Endothelial cell of umbilical vein (primary cell): ENCODE measurements around the gene CAMSAP1. TPM values are rescaled to one million over a fixed set of nuclear protein-coding genes. Genes with fewer than 3 reads are reported as not detected.

Experiments
- BruUV-seq: library from RNA; stranded (reverse); fragments of 400-500 nt; replicated peaks from 2 replicates; lab custom pipeline; 2021; lab: Mats Ljungman, UMichigan
- CTCF ChIA-PET: fragments of 300-600, 350-600 bp; sonication (Branson Sonifier 250); formaldehyde crosslinking; loops from one replicate; lab custom pipeline; 2021; ENCODE audit warnings: antibody characterized with exemption, inconsistent platforms; lab: Charles Lee
- POLR2A ChIA-PET: fragments of 300-600, 350-600 bp; sonication (Branson Sonifier 250); formaldehyde crosslinking; loops from one replicate; lab custom pipeline; 2021; ENCODE audit warnings: antibody characterized with exemption, inconsistent platforms; lab: Charles Lee
- DNase-seq: peaks from one replicate; pipeline ENCODE4 v3.0.0-alpha.2; 2011; ENCODE audit warnings: low read depth, low spot score
- FAIRE-seq: peaks from 2 replicates; lab custom pipeline; 2011; peaks lifted over from hg19 to GRCh38; lab: Jason Lieb, UNC
- H2AFZ ChIP-seq: 2 replicates; pipeline ENCODE4 v1.6.0; 2012; ENCODE audit warnings: low read depth, low read length, control low read depth, inconsistent platforms
- H3K27ac ChIP-seq: 2 replicates; pipeline ENCODE4 v1.5.1; 2011; ENCODE audit warnings: low read depth, mild to moderate bottlenecking, control low read depth, low read length, moderate library complexity; ENCODE audit not compliant: insufficient read depth
- H3K27me3 ChIP-seq, 2 experiments: 2 replicates each; pipeline versions ENCODE4 v1.6.0 to v1.6.1; 2011; ENCODE audit warnings: low read length in 2 of 2, mixed read lengths in 1 of 2; ENCODE audit not compliant: control insufficient read depth in 2 of 2, insufficient read depth in 2 of 2
- H3K36me3 ChIP-seq, 2 experiments: 2 replicates in 1 of 2; 3 replicates in 1 of 2; pipeline ENCODE4 v1.5.1; 2011; ENCODE audit warnings: low read length in 2 of 2, mild to moderate bottlenecking in 1 of 2, moderate library complexity in 1 of 2; ENCODE audit not compliant: control insufficient read depth in 2 of 2, insufficient read depth in 2 of 2; ENCODE audit errors: extremely low read depth in 1 of 2
- H3K4me1 ChIP-seq: 3 replicates; pipeline ENCODE4 v1.5.1; 2011; ENCODE audit warnings: mild to moderate bottlenecking, low read length; ENCODE audit not compliant: control insufficient read depth, insufficient read depth; ENCODE audit errors: extremely low read depth
- H3K4me2 ChIP-seq: 2 replicates; pipeline ENCODE4 v1.6.1; 2011; ENCODE audit warnings: low read length, control low read depth, mixed read lengths; ENCODE audit not compliant: insufficient read depth
- H3K4me3 ChIP-seq, 3 experiments: fragments of 200-600 bp in 1 of 3; sonication (generic), shearing (Covaris generic) in 1 of 3; replicated peaks in 1 of 3; 2 replicates each; pipeline ENCODE4 v1.5.1; 2011 to 2016; ENCODE audit warnings: control low read depth in 3 of 3, low read length in 3 of 3, mild to moderate bottlenecking in 2 of 3, inconsistent platforms in 1 of 3, low read depth in 1 of 3, moderate library complexity in 1 of 3; ENCODE audit not compliant: insufficient read depth in 1 of 3
- H3K79me2 ChIP-seq: 2 replicates; pipeline ENCODE4 v1.6.0; 2012; ENCODE audit warnings: low read length, inconsistent platforms; ENCODE audit not compliant: control insufficient read depth, insufficient read depth
- H3K9ac ChIP-seq: replicated peaks from 2 replicates; pipeline ENCODE3; 2011; ENCODE audit warnings: low read length, control low read depth; ENCODE audit not compliant: insufficient read depth; ENCODE audit errors: extremely low read depth
- H3K9me1 ChIP-seq: replicated peaks from 3 replicates; pipeline ENCODE4 v1.6.0; 2011; ENCODE audit warnings: mild to moderate bottlenecking, low read length; ENCODE audit not compliant: control insufficient read depth, insufficient read depth; ENCODE audit errors: extremely low read depth
- H3K9me3 ChIP-seq: replicated peaks from 2 replicates; pipeline ENCODE4 v1.5.1; 2012; ENCODE audit warnings: low read length, inconsistent platforms; ENCODE audit not compliant: control insufficient read depth, insufficient read depth
- H4K20me1 ChIP-seq: replicated peaks from 2 replicates; pipeline ENCODE3; 2011; ENCODE audit warnings: mild to moderate bottlenecking, low read length; ENCODE audit not compliant: control insufficient read depth, insufficient read depth; ENCODE audit errors: extremely low read depth
- EZH2 ChIP-seq: IDR thresholded peaks from 2 replicates; pipeline ENCODE4 v1.6.1; 2012; ENCODE audit warnings: borderline replicate concordance, low read depth, mild to moderate bottlenecking, moderate library complexity, low read length, inconsistent platforms; ENCODE audit not compliant: severe bottlenecking
- FOS ChIP-seq: IDR thresholded peaks from 2 replicates; pipeline ENCODE4 v1.6.1; 2011; ENCODE audit warnings: mild to moderate bottlenecking, low read length, moderate library complexity, borderline replicate concordance; ENCODE audit not compliant: insufficient read depth
- GATA2 ChIP-seq: IDR thresholded peaks from 2 replicates; pipeline ENCODE4 v1.7.0; 2011; ENCODE audit warnings: low read depth, mild to moderate bottlenecking, moderate library complexity, mixed read lengths, low read length; ENCODE audit not compliant: insufficient read length, insufficient read depth
- JUN ChIP-seq: IDR thresholded peaks from 2 replicates; pipeline ENCODE4 v1.6.1; 2011; ENCODE audit warnings: borderline replicate concordance, low read depth; ENCODE audit not compliant: insufficient read length, insufficient read depth
- MYC ChIP-seq: IDR thresholded peaks from one replicate; pipeline ENCODE4 v1.6.1; 2011; ENCODE audit warnings: mild to moderate bottlenecking, low read depth, low read length
- POLR2A ChIP-seq: IDR thresholded peaks from 2 replicates; pipeline ENCODE4 v1.6.1; 2012; ENCODE audit warnings: low read depth, mild to moderate bottlenecking, control low read depth, low read length
- POLR2AphosphoS5 ChIP-seq: IDR thresholded peaks from 2 replicates; pipeline ENCODE4 v1.6.1; 2012; ENCODE audit warnings: low read depth, mild to moderate bottlenecking, control low read depth, low read length, moderate library complexity; ENCODE audit not compliant: insufficient read depth
- dilution Hi-C: fragments of 300-500 bp; cut with MboI; formaldehyde crosslinking; loops from one replicate; pipeline ENCODE4 v1.15.0; 2019; ENCODE audit warnings: low sequenced_read_pairs; ENCODE audit not compliant: extremely low pct_ligation_motif_present
- intact Hi-C: fragments of 100-400 bp; cut with micrococcal nuclease; formaldehyde crosslinking; loops from one replicate; pipeline ENCODE4 v1.10.0; 2022
- polyA plus RNA-seq, 4 experiments: library from polyadenylated mRNA; depleted of rRNA in 3 of 4; stranded (reverse) in 3 of 4; unstranded in 1 of 4; fragments of >200 nt; gene quantifications; 2 replicates each; pipeline versions ENCODE4 v1.2.1 to v1.2.3, GENCODE V29; 2011 to 2012; ENCODE audit warnings: missing spikeins in 1 of 4
- total RNA-seq: library from RNA; stranded (reverse); gene quantifications from 2 replicates; pipeline ENCODE4 v1.2.3, GENCODE V29; 2021
- TF ChIP-seq, protein P1 (sequence below): IDR thresholded peaks from 2 replicates; pipeline ENCODE4 v1.6.1; 2011; ENCODE audit not compliant: insufficient read depth, insufficient read length
- TF ChIP-seq, protein P2 (sequence below), 2 donors: IDR thresholded peaks; 1 replicate in 1 of 2; 2 replicates in 1 of 2; pipeline ENCODE4 v1.5.1; 2011; ENCODE audit warnings: low read length in 2 of 2, mild to moderate bottlenecking in 2 of 2, moderate library complexity in 2 of 2, control low read depth in 1 of 2, inconsistent platforms in 1 of 2, low read depth in 1 of 2; ENCODE audit not compliant: insufficient read depth in 1 of 2; ENCODE audit errors: extremely low read depth in 1 of 2

Gene CAMSAP1
- total and polyA plus RNA-seq, 2 donors (not counting 3 experiments of a cell fraction or from before 2014, with no cell fraction given): 8.1 to 25.5 TPM

DNA sequence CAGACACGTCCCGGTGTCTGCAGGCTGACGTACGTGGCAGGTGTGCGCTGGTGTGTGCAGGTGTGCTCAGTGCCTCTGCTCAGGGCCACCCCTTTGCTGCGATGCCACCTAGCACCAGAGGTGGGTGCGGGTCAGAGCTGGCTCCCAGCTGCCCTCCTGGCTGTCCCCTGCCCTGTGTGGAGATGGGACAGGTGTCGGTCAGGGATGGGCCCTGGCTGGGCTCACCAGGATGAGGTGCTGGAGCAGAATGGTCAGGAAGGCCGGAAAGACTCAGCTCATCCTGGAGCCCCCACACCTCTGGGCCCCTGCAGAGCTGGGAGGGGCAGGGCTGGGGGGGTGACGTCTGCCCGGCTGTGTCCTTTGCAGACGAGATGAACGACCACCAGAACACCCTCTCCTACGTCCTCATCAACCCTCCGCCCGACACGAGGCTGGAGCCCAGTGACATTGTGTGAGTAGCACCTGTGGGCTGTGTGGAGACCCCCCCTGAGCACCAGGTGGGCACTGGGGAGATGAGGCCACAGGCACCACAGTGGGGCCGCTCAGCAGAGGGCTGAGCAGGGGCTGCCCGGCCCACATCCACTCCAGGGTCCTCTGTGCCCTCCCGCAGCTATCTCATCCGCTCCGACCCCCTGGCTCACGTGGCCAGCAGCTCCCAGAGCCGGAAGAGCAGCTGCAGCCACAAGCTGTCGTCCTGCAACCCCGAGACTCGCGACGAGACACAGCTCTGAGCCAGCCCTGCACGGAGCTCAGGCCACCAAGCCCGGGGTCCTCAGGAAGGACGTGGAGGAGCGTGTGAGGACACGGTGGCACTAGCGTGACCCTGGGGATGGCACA, 115.7 kb downstream of the CAMSAP1 start:
- dilution Hi-C loops: no loop called here
- Histone ChIP-seq H3K4me2 (no peak overlapping the region), H3K9me3 (no peaks in the 10 kb centered on the region), H3K4me1 (no peaks in the 10 kb centered on the region), H3K79me2 (no peaks in the 10 kb centered on the region), H4K20me1 (no peaks in the 10 kb centered on the region), H3K27ac (no peak overlapping the region), H3K36me3 (no peaks in the 10 kb centered on the region), H2AFZ (no peak overlapping the region), H3K9ac (no peak overlapping the region), H3K4me3 (no peak overlapping the region), H3K27me3 (no peaks in the 10 kb centered on the region), H3K9me1 (no peaks in the 10 kb centered on the region)
- ChIA-PET POLR2A (no interaction called here), CTCF (no interaction called here)
- no peak for FAIRE-seq
- no TSS peak for BruUV-seq
- no peak for DNase-seq
- intact Hi-C loops: no loop called here
- TF ChIP-seq FOS: no peak
- TF ChIP-seq MYC: no peak
- TF ChIP-seq EZH2: no peak
- TF ChIP-seq JUN: no peak
- TF ChIP-seq, protein P1, sequence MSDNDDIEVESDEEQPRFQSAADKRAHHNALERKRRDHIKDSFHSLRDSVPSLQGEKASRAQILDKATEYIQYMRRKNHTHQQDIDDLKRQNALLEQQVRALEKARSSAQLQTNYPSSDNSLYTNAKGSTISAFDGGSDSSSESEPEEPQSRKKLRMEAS: no peak
- TF ChIP-seq POLR2AphosphoS5: no peak
- TF ChIP-seq, protein P2, sequence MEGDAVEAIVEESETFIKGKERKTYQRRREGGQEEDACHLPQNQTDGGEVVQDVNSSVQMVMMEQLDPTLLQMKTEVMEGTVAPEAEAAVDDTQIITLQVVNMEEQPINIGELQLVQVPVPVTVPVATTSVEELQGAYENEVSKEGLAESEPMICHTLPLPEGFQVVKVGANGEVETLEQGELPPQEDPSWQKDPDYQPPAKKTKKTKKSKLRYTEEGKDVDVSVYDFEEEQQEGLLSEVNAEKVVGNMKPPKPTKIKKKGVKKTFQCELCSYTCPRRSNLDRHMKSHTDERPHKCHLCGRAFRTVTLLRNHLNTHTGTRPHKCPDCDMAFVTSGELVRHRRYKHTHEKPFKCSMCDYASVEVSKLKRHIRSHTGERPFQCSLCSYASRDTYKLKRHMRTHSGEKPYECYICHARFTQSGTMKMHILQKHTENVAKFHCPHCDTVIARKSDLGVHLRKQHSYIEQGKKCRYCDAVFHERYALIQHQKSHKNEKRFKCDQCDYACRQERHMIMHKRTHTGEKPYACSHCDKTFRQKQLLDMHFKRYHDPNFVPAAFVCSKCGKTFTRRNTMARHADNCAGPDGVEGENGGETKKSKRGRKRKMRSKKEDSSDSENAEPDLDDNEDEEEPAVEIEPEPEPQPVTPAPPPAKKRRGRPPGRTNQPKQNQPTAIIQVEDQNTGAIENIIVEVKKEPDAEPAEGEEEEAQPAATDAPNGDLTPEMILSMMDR (IDR thresholded peaks at IDR 0.05; ENCODE audit: extremely low read depth in 1 of 2, insufficient read depth in 1 of 2, low read depth in 1 of 2, low read length in 2 of 2): no peak
- no peak for TF ChIP-seq POLR2A
- no peak for TF ChIP-seq GATA2
